GM12878 (cell line): ENCODE measurements around the gene ARGLU1.

ENCODE experiments used
- CTCF ChIP-seq, 3 experiments: IDR thresholded peaks in 2 of 3; conservative IDR thresholded peaks in 1 of 3; 2 replicates each; pipeline ENCODE4 v1.5.1; 2011; ENCODE audit warnings: low read depth in 3 of 3, low read length in 3 of 3, mild to moderate bottlenecking in 3 of 3, control low read depth in 2 of 3, moderate library complexity in 2 of 3, inconsistent platforms in 1 of 3, mixed read lengths in 1 of 3; ENCODE audit not compliant: control insufficient read depth in 2 of 3, insufficient read depth in 1 of 3; ENCODE audit errors: extremely low read depth in 1 of 3
- EZH2 ChIP-seq: IDR thresholded peaks from 2 replicates; pipeline ENCODE4 v1.6.1; 2012; ENCODE audit warnings: low read depth, mild to moderate bottlenecking, control low read depth, inconsistent platforms, low read length, borderline replicate concordance; ENCODE audit not compliant: control insufficient read depth
- POLR2AphosphoS5 ChIP-seq: IDR thresholded peaks from 2 replicates; pipeline ENCODE4 v1.6.1; 2011; ENCODE audit warnings: mild to moderate bottlenecking, low read length, inconsistent platforms
- STAT1 ChIP-seq: fragments of 450-650 bp; conservative IDR thresholded peaks from 2 replicates; pipeline ENCODE4 v1.6.1; 2014; ENCODE audit warnings: antibody characterized with exemption, mild to moderate bottlenecking

GRCh38 chr13:106530171-106530851, 37.6 kb downstream of the ARGLU1 start:
- no peak for TF ChIP-seq CTCF (IDR thresholded peaks at IDR 0.05 in 2 of 3, conservative IDR thresholded peaks at IDR 0.05 in 1 of 3; ENCODE audit: control insufficient read depth in 2 of 3, extremely low read depth in 1 of 3, insufficient read depth in 1 of 3, low read depth in 3 of 3, low read length in 3 of 3)
- no peak for TF ChIP-seq STAT1
- no peak for TF ChIP-seq POLR2AphosphoS5
- no peak for TF ChIP-seq EZH2
